Measurements from ENCODE around the gene FUT6. TPM values are rescaled to one million over a fixed set of nuclear protein-coding genes. Genes with fewer than 3 reads are reported as not detected.

FUT6 gene
- total RNA-seq, 4 donors from 2014 or later: 0.25 to 1.4 TPM; not detected in 2

DNA sequence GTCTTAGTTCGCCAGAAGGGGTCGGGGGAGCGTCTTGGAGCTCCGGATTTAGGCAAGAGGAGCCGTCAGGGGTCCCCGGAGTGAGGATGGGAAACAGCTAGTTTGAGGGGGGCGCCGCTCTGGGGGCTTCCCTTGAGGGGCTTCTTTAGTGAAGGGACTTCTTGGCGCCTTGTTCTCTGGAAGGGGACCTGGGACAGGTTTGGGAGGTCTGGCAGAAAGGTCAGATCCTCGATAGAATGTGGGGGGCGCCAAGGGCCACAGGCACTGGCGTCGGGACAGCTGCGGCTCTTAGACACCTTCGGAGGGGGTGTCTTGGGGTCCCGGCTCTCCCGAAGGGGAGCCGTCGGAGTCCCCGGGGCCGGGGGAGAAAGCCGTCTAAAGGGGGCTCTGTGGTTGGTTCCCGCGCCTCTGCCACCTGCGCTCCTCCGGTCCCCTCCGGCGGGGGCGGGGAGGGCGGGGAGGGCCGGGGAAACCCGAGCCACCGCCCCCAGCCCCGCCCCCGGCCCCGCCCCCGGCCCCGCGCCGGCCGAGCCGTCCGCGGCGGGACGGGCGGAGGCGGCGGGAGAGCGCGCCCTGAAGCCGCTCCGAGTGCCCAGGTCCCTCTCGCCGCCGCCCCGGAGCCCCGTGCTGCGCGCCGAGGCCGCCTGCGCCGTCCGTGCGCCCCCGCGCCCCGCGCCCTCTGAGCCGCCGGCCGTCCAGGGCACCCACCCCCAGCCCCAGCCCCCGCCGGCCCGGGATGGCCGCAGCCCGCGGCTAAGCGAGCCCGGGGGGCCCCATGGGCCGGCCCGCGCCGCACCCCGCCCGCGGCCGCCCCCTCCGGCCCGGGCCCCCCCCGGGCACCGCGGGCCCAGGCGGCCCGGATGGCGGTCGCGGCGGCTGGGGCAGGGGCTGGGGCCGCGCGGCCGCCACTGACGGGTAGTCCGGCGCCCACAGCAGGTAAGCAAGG, 34.7 kb downstream of the FUT6 start, which contains the start of gene NRTN:
NRTN (plus strand) TSS at position 552 of the 946 bp plus-strand sequence. CDS start 19,099 bp downstream, outside the sequence.
- DNase-seq (ENCODE audit: low spot score in 2 of 2): no peak
- TF ChIP-seq, protein P1, sequence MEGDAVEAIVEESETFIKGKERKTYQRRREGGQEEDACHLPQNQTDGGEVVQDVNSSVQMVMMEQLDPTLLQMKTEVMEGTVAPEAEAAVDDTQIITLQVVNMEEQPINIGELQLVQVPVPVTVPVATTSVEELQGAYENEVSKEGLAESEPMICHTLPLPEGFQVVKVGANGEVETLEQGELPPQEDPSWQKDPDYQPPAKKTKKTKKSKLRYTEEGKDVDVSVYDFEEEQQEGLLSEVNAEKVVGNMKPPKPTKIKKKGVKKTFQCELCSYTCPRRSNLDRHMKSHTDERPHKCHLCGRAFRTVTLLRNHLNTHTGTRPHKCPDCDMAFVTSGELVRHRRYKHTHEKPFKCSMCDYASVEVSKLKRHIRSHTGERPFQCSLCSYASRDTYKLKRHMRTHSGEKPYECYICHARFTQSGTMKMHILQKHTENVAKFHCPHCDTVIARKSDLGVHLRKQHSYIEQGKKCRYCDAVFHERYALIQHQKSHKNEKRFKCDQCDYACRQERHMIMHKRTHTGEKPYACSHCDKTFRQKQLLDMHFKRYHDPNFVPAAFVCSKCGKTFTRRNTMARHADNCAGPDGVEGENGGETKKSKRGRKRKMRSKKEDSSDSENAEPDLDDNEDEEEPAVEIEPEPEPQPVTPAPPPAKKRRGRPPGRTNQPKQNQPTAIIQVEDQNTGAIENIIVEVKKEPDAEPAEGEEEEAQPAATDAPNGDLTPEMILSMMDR (IDR thresholded peaks at IDR 0.05): no peak
- TF ChIP-seq EP300 (IDR thresholded peaks at IDR 0.05) (no peak), POLR2A (IDR thresholded peaks at IDR 0.05) (no peak)
- H3K27me3 ChIP-seq: peaks cover 16% of the 10 kb centered on the region
- peak within 1 kb of the TSS; percentile 55 for H3K27ac ChIP-seq
- peaks cover 43% of the 10 kb centered on the region for H3K4me1 ChIP-seq
- H3K9me3 ChIP-seq: no peaks in the 10 kb centered on the region
- 2% methylated on average over 17 of the region's 107 CpGs for WGBS
- H3K36me3 ChIP-seq: no peaks in the 10 kb centered on the region
- H3K4me3 ChIP-seq: peak within 1 kb of the TSS; percentile 36

DNA sequence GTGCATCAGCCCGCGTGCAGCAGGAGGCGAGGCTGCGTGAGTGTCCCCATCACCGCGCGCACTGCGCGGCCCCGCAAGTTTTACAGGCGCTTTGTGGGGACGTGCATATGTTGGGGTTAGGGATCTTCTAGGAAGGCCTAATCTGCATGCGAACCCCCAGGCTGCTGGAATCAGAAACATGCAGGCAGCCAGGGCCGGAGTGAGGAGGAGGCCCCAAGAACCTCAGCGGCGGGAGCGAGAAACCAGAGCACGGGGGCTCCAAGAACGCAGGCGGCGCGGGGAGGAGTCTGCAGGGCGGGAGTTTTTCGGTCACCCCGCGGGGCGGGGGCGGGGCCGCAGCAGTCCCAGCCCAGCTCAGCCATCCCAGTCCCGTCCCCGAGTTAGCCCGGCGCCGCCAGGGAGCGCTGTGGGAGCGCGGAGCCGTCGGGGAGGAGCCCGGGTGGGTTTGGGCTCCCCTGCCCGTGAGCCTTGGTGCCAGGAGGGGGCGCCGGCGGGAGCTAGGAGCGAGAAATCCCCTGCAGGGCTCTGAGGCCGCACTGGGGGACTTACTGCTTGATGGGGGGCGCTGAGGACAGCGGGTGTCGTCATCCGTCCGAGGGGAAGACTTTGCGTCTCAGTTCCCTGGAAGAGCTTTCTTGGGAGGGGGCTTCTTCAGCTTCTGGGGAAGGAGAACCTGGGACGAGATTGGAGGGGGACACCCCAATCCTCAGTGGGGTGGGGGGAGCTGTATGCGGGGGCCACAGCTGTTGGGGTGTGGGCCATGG, 35.6 kb downstream of the FUT6 start:
- Histone ChIP-seq H3K27me3 (peaks cover 16% of the 10 kb centered on the region), H3K9me3 (no peaks in the 10 kb centered on the region), H3K27ac (no peak overlapping the region), H3K4me3 (peak overlapping the region; percentile 35), H3K4me1 (peaks cover 43% of the 10 kb centered on the region), H3K36me3 (no peaks in the 10 kb centered on the region)
- TF ChIP-seq EP300 (IDR thresholded peaks at IDR 0.05): no peak
- TF ChIP-seq POLR2AphosphoS5 (IDR thresholded peaks at IDR 0.05): no peak
- TF ChIP-seq POLR2A (IDR thresholded peaks at IDR 0.05): no peak
- TF ChIP-seq, protein P1 (IDR thresholded peaks at IDR 0.05): peak; percentile 56 to 98
- WGBS: 0% methylated on average over 4 of the region's 54 CpGs
- DNase-seq (ENCODE audit: low spot score in 2 of 2): peak; percentile 89 to 93

DNA sequence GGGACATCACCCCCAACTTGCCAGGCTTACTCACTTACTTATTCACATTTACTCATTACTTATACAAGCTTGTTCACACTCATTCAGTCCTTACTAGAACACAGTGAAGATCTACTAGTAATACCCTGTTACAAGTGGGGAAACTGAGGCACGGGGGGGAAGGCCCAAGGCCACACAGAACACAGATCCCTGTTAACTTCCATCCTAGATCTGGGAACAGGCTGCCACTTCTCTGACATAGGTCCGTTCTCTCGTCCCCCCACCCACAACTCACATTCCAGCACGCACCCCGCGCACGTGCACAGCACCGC, 36.1 kb downstream of the FUT6 start:
- no peaks in the 10 kb centered on the region for H3K9me3 ChIP-seq
- no peak overlapping the region for H3K27ac ChIP-seq
- no peaks in the 10 kb centered on the region for H3K36me3 ChIP-seq
- H3K4me3 ChIP-seq: peak overlapping the region; percentile 35
- DNase-seq (ENCODE audit: low spot score in 2 of 2): no peak
- peaks cover 16% of the 10 kb centered on the region for H3K27me3 ChIP-seq
- TF ChIP-seq EP300 (IDR thresholded peaks at IDR 0.05) (no peak), POLR2A (IDR thresholded peaks at IDR 0.05) (no peak), POLR2AphosphoS5 (IDR thresholded peaks at IDR 0.05) (no peak)
- TF ChIP-seq, protein P1 (IDR thresholded peaks at IDR 0.05): no peak
- 1% methylated on average over 7 of the region's 8 CpGs for WGBS
- peaks cover 43% of the 10 kb centered on the region for H3K4me1 ChIP-seq

DNA sequence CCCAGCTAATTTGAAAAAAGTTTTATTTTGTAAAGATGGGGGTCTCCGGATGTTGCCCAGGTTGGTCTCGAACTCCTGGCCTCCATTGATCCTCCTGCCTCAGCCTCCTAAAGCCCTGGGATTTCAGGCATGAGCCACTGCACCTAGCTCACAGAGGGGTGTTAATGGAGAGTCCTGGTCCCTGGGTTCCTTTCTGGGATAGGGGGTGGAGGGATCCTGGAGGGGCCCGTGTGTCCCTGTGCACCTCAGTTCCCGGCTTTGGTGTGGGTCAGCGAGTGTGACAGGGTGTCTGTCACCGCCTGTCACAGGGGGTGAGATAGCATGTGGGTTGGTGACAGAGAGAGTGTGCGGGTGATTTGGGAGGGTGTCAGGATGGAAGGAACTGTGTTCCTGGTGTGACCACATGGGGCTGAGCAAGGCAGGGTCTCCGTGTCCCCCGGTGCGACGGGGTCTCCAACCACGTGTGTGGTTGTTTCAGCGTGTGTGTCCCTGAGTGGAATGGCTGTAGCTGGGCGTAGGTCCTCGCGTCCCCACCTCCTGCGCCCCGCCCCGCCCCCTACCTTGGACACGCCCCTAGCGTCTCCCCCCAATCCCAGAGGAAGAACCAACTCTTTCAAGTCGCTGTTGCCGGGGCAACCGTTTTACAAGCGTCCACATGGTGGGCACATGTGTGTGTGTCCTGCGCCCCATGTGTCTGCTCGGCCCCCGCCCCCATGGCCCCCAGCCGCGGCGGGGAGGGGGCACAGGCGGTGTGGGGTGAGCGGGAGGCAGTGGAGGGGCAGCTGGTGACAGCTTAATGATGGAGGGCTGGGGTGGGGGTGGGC, 37.5 kb downstream of the FUT6 start:
- TF ChIP-seq POLR2AphosphoS5 (IDR thresholded peaks at IDR 0.05) (no peak), EP300 (IDR thresholded peaks at IDR 0.05) (no peak), POLR2A (IDR thresholded peaks at IDR 0.05) (no peak)
- TF ChIP-seq, protein P1 (IDR thresholded peaks at IDR 0.05): no peak
- no peak overlapping the region for H3K27ac ChIP-seq
- H3K4me1 ChIP-seq: peaks cover 43% of the 10 kb centered on the region
- no peaks in the 10 kb centered on the region for H3K36me3 ChIP-seq
- H3K27me3 ChIP-seq: peaks cover 16% of the 10 kb centered on the region
- no peak overlapping the region for H3K4me3 ChIP-seq
- WGBS: 68% methylated on average over 9 of the region's 33 CpGs
- H3K9me3 ChIP-seq: no peaks in the 10 kb centered on the region
- DNase-seq (ENCODE audit: low spot score in 2 of 2): no peak
